Measurements from ENCODE around the gene SLC2A6.

GRCh38 chr9:133484671-133485437, 6.0 kb upstream of the SLC2A6 start:
- no peak for TF ChIP-seq CTCF (IDR thresholded peaks at IDR 0.05)
- TF ChIP-seq POLR2A (IDR thresholded peaks at IDR 0.05) = no peak
